Keratinocyte (primary cell): Measurements from ENCODE around the gene SYT1. TPM values are rescaled to one million over a fixed set of nuclear protein-coding genes. Genes with fewer than 3 reads are reported as not detected.

Experiments
- DNase-seq: peaks from one replicate; pipeline ENCODE4 v3.0.0-alpha.2; 2011; ENCODE audit warnings: low read depth, missing footprints, low spot score
- FAIRE-seq: peaks from 2 replicates; lab custom pipeline; 2011; peaks lifted over from hg19 to GRCh38; lab: Jason Lieb, UNC
- H2AFZ ChIP-seq: 2 replicates; pipeline ENCODE4 v1.6.0; 2012; ENCODE audit warnings: low read length, control low read depth, inconsistent platforms; ENCODE audit not compliant: control insufficient read depth
- H3K27ac ChIP-seq: 2 replicates; pipeline ENCODE4 v1.5.1; 2011; ENCODE audit warnings: low read length; ENCODE audit not compliant: control insufficient read depth, insufficient read depth
- H3K27me3 ChIP-seq: 3 replicates; pipeline ENCODE4 v1.6.0; 2011; ENCODE audit warnings: low read length; ENCODE audit not compliant: control insufficient read depth, insufficient read depth; ENCODE audit errors: extremely low read depth
- H3K36me3 ChIP-seq, 2 experiments: 2 replicates in 1 of 2; 3 replicates in 1 of 2; pipeline ENCODE4 v1.5.1; 2011; ENCODE audit warnings: low read length in 2 of 2, mild to moderate bottlenecking in 1 of 2; ENCODE audit not compliant: control insufficient read depth in 2 of 2, insufficient read depth in 2 of 2; ENCODE audit errors: extremely low read depth in 1 of 2
- H3K4me1 ChIP-seq: 3 replicates; pipeline ENCODE4 v1.5.1; 2011; ENCODE audit warnings: low read length; ENCODE audit not compliant: control insufficient read depth, insufficient read depth; ENCODE audit errors: extremely low read depth
- H3K4me2 ChIP-seq: 3 replicates; pipeline ENCODE4 v1.6.0; 2011; ENCODE audit warnings: low read depth, low read length; ENCODE audit not compliant: control insufficient read depth, insufficient read depth; ENCODE audit errors: extremely low read depth
- H3K4me3 ChIP-seq, 3 experiments: fragments of 200-600 bp in 1 of 3; sonication (generic) in 1 of 3; 2 replicates in 2 of 3; 3 replicates in 1 of 3; pipeline ENCODE4 v1.5.1; 2011 to 2016; ENCODE audit warnings: low read length in 3 of 3, mild to moderate bottlenecking in 3 of 3, control low read depth in 2 of 3, inconsistent platforms in 1 of 3, low read depth in 1 of 3, mixed read lengths in 1 of 3, mixed run types in 1 of 3, moderate library complexity in 1 of 3; ENCODE audit not compliant: control insufficient read depth in 2 of 3, insufficient read depth in 2 of 3; ENCODE audit errors: extremely low read depth in 1 of 3
- H3K79me2 ChIP-seq: 2 replicates; pipeline ENCODE4 v1.6.0; 2012; ENCODE audit warnings: low read length; ENCODE audit not compliant: control insufficient read depth, insufficient read depth
- H3K9ac ChIP-seq: 3 replicates; pipeline ENCODE4 v1.6.0; 2011; ENCODE audit warnings: low read length; ENCODE audit not compliant: control insufficient read depth, insufficient read depth; ENCODE audit errors: extremely low read depth
- H3K9me1 ChIP-seq: 3 replicates; pipeline ENCODE4 v1.6.0; 2011; ENCODE audit warnings: low read length; ENCODE audit not compliant: control insufficient read depth, insufficient read depth; ENCODE audit errors: extremely low read depth
- H3K9me3 ChIP-seq: 2 replicates; pipeline ENCODE4 v1.5.1; 2012; ENCODE audit warnings: low read depth, low read length; ENCODE audit not compliant: control insufficient read depth
- H4K20me1 ChIP-seq: 3 replicates; pipeline ENCODE4 v1.6.0; 2011; ENCODE audit warnings: low read length; ENCODE audit not compliant: control insufficient read depth, insufficient read depth; ENCODE audit errors: extremely low read depth
- EZH2 ChIP-seq: IDR thresholded peaks from one replicate; pipeline ENCODE4 v1.6.1; 2012; ENCODE audit warnings: inconsistent platforms, mild to moderate bottlenecking, low read length, moderate library complexity
- dilution Hi-C: fragments of 300-500 bp; cut with MboI; formaldehyde crosslinking; loops from one replicate; pipeline ENCODE4 v1.7.0; 2020; ENCODE audit warnings: low sequenced_read_pairs; ENCODE audit not compliant: extremely low pct_ligation_motif_present
- polyA plus RNA-seq, 5 experiments: library from polyadenylated mRNA; depleted of rRNA in 3 of 5; stranded (reverse) in 3 of 5; stranded (forward) in 1 of 5; unstranded in 1 of 5; fragments of >200 nt; gene quantifications; 1 replicate in 1 of 5; 2 replicates in 3 of 5; 3 replicates in 1 of 5; pipeline versions ENCODE4 v1.2.1 to v1.2.3, GENCODE V29; 2011 to 2012; ENCODE audit warnings: missing spikeins in 2 of 5, low read depth in 1 of 5, low replicate concordance in 1 of 5
- TF ChIP-seq, protein P1 (sequence below), 3 experiments: IDR thresholded peaks in 1 of 3; conservative IDR thresholded peaks in 1 of 3; optimal IDR thresholded peaks in 1 of 3; 2 replicates in 2 of 3; 3 replicates in 1 of 3; pipeline versions ENCODE3 to v1.5.1; 2011; ENCODE audit warnings: low read length in 3 of 3, mild to moderate bottlenecking in 3 of 3, moderate library complexity in 2 of 3, control low read depth in 1 of 3, inconsistent platforms in 1 of 3; ENCODE audit not compliant: insufficient read depth in 2 of 3; ENCODE audit errors: extremely low read depth in 1 of 3

SYT1 gene
- polyA plus RNA-seq, 1 donor (not counting 4 experiments of a cell fraction or from before 2014, with no cell fraction given) = 6.1 TPM

DNA sequence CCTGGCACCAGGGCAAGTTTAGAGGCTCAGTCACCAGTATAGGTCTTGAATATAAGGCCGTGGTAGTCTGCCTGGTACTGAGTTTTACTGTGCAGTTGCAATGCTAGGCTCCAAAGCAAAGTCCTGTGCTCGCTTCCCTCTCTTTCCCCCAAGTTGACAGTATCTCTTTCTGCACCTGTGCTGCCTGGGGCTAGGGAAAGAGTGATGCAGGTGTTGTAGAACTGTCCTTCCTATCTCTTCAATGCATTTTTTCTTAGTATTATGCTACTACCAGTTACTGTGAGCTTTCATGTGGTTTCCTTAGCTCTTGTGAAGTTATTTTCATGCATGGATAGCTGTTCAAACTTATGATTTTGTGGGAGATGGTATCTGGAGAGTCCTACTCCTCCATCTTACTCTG lies 359.2 kb downstream of the SYT1 start:
- TF ChIP-seq EZH2 = no peak
- TF ChIP-seq, protein P1, sequence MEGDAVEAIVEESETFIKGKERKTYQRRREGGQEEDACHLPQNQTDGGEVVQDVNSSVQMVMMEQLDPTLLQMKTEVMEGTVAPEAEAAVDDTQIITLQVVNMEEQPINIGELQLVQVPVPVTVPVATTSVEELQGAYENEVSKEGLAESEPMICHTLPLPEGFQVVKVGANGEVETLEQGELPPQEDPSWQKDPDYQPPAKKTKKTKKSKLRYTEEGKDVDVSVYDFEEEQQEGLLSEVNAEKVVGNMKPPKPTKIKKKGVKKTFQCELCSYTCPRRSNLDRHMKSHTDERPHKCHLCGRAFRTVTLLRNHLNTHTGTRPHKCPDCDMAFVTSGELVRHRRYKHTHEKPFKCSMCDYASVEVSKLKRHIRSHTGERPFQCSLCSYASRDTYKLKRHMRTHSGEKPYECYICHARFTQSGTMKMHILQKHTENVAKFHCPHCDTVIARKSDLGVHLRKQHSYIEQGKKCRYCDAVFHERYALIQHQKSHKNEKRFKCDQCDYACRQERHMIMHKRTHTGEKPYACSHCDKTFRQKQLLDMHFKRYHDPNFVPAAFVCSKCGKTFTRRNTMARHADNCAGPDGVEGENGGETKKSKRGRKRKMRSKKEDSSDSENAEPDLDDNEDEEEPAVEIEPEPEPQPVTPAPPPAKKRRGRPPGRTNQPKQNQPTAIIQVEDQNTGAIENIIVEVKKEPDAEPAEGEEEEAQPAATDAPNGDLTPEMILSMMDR (optimal IDR thresholded peaks at IDR 0.05 in 1 of 3, IDR thresholded peaks at IDR 0.05 in 1 of 3, conservative IDR thresholded peaks at IDR 0.05 in 1 of 3; ENCODE audit: extremely low read depth in 1 of 3, insufficient read depth in 2 of 3, low read length in 3 of 3) = no peak
- Histone ChIP-seq H3K9me1 (no peaks in the 10 kb centered on the region), H3K4me3 (no peak overlapping the region), H3K4me1 (no peaks in the 10 kb centered on the region), H2AFZ (no peak overlapping the region), H3K27ac (no peak overlapping the region), H4K20me1 (no peaks in the 10 kb centered on the region), H3K36me3 (no peaks in the 10 kb centered on the region), H3K27me3 (no peaks in the 10 kb centered on the region), H3K9ac (no peak overlapping the region), H3K79me2 (no peaks in the 10 kb centered on the region), H3K9me3 (no peaks in the 10 kb centered on the region), H3K4me2 (no peak overlapping the region)
- no peak for DNase-seq
- dilution Hi-C loops = no loop called here
- no peak for FAIRE-seq

DNA sequence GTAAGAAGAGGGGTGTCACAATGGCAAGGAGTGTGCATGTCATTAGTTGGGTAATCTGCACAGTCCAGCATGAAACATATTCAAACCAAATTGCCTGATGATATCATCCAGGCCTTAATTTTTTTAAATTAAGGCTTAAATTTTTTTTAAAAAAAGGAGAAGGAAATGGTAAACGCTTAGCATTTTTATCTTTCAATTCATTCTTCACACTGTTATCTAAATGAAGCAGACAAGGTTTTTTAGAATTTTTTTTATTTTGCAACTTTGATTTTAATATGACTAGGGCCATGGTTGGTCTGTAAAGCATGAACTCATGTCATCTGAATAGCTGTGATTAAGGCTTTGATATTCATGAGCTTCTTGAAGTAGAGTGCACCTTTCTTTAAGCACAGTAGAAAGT lies 362.5 kb downstream of the SYT1 start:
- H3K27ac ChIP-seq = no peak overlapping the region
- dilution Hi-C loops = no loop called here
- FAIRE-seq = no peak
- no peaks in the 10 kb centered on the region for H3K9me3 ChIP-seq
- H3K9me1 ChIP-seq = no peaks in the 10 kb centered on the region
- H3K4me1 ChIP-seq = no peaks in the 10 kb centered on the region
- no peak for DNase-seq
- H3K79me2 ChIP-seq = no peaks in the 10 kb centered on the region
- no peaks in the 10 kb centered on the region for H3K27me3 ChIP-seq
- no peak overlapping the region for H2AFZ ChIP-seq
- H3K4me2 ChIP-seq = no peak overlapping the region
- no peaks in the 10 kb centered on the region for H3K36me3 ChIP-seq
- H3K4me3 ChIP-seq = no peak overlapping the region
- H4K20me1 ChIP-seq = no peaks in the 10 kb centered on the region
- no peak for TF ChIP-seq EZH2
- TF ChIP-seq, protein P1 (optimal IDR thresholded peaks at IDR 0.05 in 1 of 3, IDR thresholded peaks at IDR 0.05 in 1 of 3, conservative IDR thresholded peaks at IDR 0.05 in 1 of 3; ENCODE audit: extremely low read depth in 1 of 3, insufficient read depth in 2 of 3, low read length in 3 of 3) = no peak
- no peak overlapping the region for H3K9ac ChIP-seq
